WTC11 (cell line): Measurements from ENCODE around the gene CYLD.

Experiments used
- MAX ChIP-seq: sonication (generic); formaldehyde crosslinking; IDR thresholded peaks from 2 replicates; pipeline ENCODE4 v1.8.0; 2022; ENCODE audit warnings: mild to moderate bottlenecking, missing genetic modification reagents
- SP1 ChIP-seq: sonication (generic); formaldehyde crosslinking; conservative IDR thresholded peaks from 2 replicates; pipeline ENCODE4 v1.8.1; 2022; ENCODE audit warnings: missing genetic modification reagents
- USF2 ChIP-seq: sonication (generic); formaldehyde crosslinking; IDR thresholded peaks from 2 replicates; pipeline ENCODE4 v1.8.1; 2023; ENCODE audit warnings: mild to moderate bottlenecking, missing genetic modification reagents, moderate library complexity
- TF ChIP-seq, protein P1 (sequence below): fragments of 200-600 bp; IDR thresholded peaks from 2 replicates; pipeline ENCODE4 v1.8.0; 2022; ENCODE audit warnings: antibody characterized with exemption

GRCh38 chr16:50806099-50807062 lies 64.5 kb downstream of the CYLD start:
- no peak for TF ChIP-seq SP1
- TF ChIP-seq, protein P1, sequence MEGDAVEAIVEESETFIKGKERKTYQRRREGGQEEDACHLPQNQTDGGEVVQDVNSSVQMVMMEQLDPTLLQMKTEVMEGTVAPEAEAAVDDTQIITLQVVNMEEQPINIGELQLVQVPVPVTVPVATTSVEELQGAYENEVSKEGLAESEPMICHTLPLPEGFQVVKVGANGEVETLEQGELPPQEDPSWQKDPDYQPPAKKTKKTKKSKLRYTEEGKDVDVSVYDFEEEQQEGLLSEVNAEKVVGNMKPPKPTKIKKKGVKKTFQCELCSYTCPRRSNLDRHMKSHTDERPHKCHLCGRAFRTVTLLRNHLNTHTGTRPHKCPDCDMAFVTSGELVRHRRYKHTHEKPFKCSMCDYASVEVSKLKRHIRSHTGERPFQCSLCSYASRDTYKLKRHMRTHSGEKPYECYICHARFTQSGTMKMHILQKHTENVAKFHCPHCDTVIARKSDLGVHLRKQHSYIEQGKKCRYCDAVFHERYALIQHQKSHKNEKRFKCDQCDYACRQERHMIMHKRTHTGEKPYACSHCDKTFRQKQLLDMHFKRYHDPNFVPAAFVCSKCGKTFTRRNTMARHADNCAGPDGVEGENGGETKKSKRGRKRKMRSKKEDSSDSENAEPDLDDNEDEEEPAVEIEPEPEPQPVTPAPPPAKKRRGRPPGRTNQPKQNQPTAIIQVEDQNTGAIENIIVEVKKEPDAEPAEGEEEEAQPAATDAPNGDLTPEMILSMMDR, result peak; percentile 94
- TF ChIP-seq USF2 (CRISPR knock-in tag), result no peak
- TF ChIP-seq MAX (CRISPR knock-in tag), result no peak
